ENCODE measurements around the gene FSTL3. TPM values are rescaled to one million over a fixed set of nuclear protein-coding genes. Genes with fewer than 3 reads are reported as not detected.

The FSTL3 gene
- total RNA-seq, 1 experiment from 2014 or later: 6.8 TPM

GRCh38 chr19:725461-726089, 49.4 kb downstream of the FSTL3 start:
- no peak overlapping the region for H3K4me3 Mint-ChIP-seq
- H4K91ac ChIP-seq (ENCODE audit: insufficient read length, low read depth, low read length): no peak overlapping the region
- TF ChIP-seq CTCF (conservative IDR thresholded peaks at IDR 0.05): no peak

More at GRCh38 chr19:725461-726089, 49.4 kb downstream of the FSTL3 start:
- Histone ChIP-seq H3T11ph (ENCODE audit: low read length) (no peak overlapping the region), H2BK20ac (ENCODE audit: low read depth, low read length, poor library complexity, severe bottlenecking) (no peak overlapping the region), H4K20me1 (ENCODE audit: control insufficient read depth, insufficient read depth, insufficient read length) (no peaks in the 10 kb centered on the region), H2BK15ac (ENCODE audit: low read depth, low read length) (no peak overlapping the region), H2AK5ac (ENCODE audit: insufficient read length, low read length) (no peak overlapping the region), H3K4ac (ENCODE audit: low read depth, low read length) (no peak overlapping the region), H2BK5ac (ENCODE audit: insufficient read length, low read length) (no peak overlapping the region), H3K23me2 (ENCODE audit: insufficient read length, low read depth, low read length, poor library complexity, severe bottlenecking) (no peaks in the 10 kb centered on the region), H3K79me2 (ENCODE audit: insufficient read depth, low read length) (no peaks in the 10 kb centered on the region), H3K27ac (ENCODE audit: insufficient read length, low read depth, low read length) (no peak overlapping the region), H3K14ac (ENCODE audit: insufficient read depth, low read length) (no peak overlapping the region), H3K9ac (ENCODE audit: extremely low read depth, insufficient read length, low read length) (no peak overlapping the region), H2AFZ (ENCODE audit: low read length) (no peak overlapping the region), H3K27me3 (ENCODE audit: insufficient read depth, low read length) (no peaks in the 10 kb centered on the region), H2BK120ac (ENCODE audit: low read depth, low read length, poor library complexity, severe bottlenecking) (no peak overlapping the region), H3K79me1 (ENCODE audit: insufficient read depth, low read depth, low read length, poor library complexity, severe bottlenecking) (no peaks in the 10 kb centered on the region), H3K18ac (ENCODE audit: insufficient read length, low read depth, low read length) (no peak overlapping the region), H4K8ac (replicated peaks; ENCODE audit: insufficient read length, low read depth, low read length) (no peak overlapping the region), H3K4me2 (ENCODE audit: insufficient read depth, insufficient read length, low read length) (no peak overlapping the region), H2BK12ac (ENCODE audit: insufficient read length, low read depth, low read length) (no peak overlapping the region), H3K23ac (ENCODE audit: insufficient read length, low read depth, low read length) (no peak overlapping the region), H4K5ac (ENCODE audit: insufficient read length, low read depth, low read length) (no peak overlapping the region), H3K4me1 (ENCODE audit: insufficient read depth, low read length) (no peaks in the 10 kb centered on the region), H3K9me3 (ENCODE audit: control insufficient read depth, low read depth, low read length) (no peaks in the 10 kb centered on the region), H3K56ac (ENCODE audit: insufficient read length, low read depth, low read length) (no peak overlapping the region)
- Mint-ChIP-seq H3K27ac (no peak overlapping the region), H3K4me1 (no peaks in the 10 kb centered on the region), H3K9me3 (no peaks in the 10 kb centered on the region), H3K27me3 (ENCODE audit: low read depth) (no peaks in the 10 kb centered on the region), H3K36me3 (ENCODE audit: insufficient read depth in 1 of 3, low read depth in 3 of 3) (peaks cover 2 to 5% (median 5%) of the 10 kb centered on the region in 3 experiments; a peak in 6 of 7 replicates)
- no CpG with 5 or more reads among the region's 13 CpGs for WGBS (ENCODE audit: extremely low coverage, insufficient read length, low lambda C conversion rate)
- no peak for DNase-seq

Measured in H9 (cell line).